ENCODE measurements around the gene SH3GL2. TPM values are rescaled to one million over a fixed set of nuclear protein-coding genes. Genes with fewer than 3 reads are reported as not detected.

The SH3GL2 gene
- total and polyA plus RNA-seq, 2 donors (not counting 1 experiment from before 2014, with no cell fraction given), result not detected

- Histone ChIP-seq H3K9me3 (ENCODE audit: control extremely low read depth in 1 of 3, control insufficient read depth in 2 of 3, insufficient read depth in 1 of 3, low read length in 2 of 3) (no peaks in the 10 kb centered on the region), H3K79me2 (ENCODE audit: control insufficient read depth, insufficient read depth, low read length) (no peaks in the 10 kb centered on the region), H3K36me3 (replicated peaks in 1 of 2; ENCODE audit: control extremely low read depth in 1 of 2, control insufficient read depth in 1 of 2, extremely low read depth in 1 of 2, insufficient read depth in 2 of 2, low read length in 1 of 2) (no peaks in the 10 kb centered on the region), H2AFZ (ENCODE audit: insufficient read depth, low read depth, low read length, poor library complexity, severe bottlenecking) (no peak overlapping the region), H4K20me1 (ENCODE audit: control insufficient read depth, insufficient read depth, low read length, poor library complexity, severe bottlenecking) (no peaks in the 10 kb centered on the region), H3K27ac (ENCODE audit: low read length in 2 of 2) (no peak overlapping the region), H3K4me1 (ENCODE audit: control insufficient read depth in 2 of 2, insufficient read depth in 2 of 2, low read length in 2 of 2) (no peaks in the 10 kb centered on the region), H3K4me3 (ENCODE audit: control extremely low read depth in 1 of 5, extremely low read depth in 1 of 5, insufficient read depth in 1 of 5, low read depth in 2 of 5, low read length in 4 of 5) (no peak overlapping the region), H3K9ac (ENCODE audit: low read length) (no peak overlapping the region), H3K27me3 (replicated peaks in 1 of 4; ENCODE audit: control extremely low read depth in 1 of 4, control insufficient read depth in 3 of 4, insufficient read depth in 4 of 4, low read length in 3 of 4) (no peaks in the 10 kb centered on the region), H3K4me2 (replicated peaks; ENCODE audit: low read depth, low read length, poor library complexity, severe bottlenecking) (no peak overlapping the region)
- ChIA-PET POLR2A (no interaction called here), CTCF (no interaction called here)
- ATAC-seq (ENCODE audit: low read depth), result no peak
- Mint-ChIP-seq H3K4me3 (no peak overlapping the region), H3K4me1 (no peaks in the 10 kb centered on the region), H3K9me3 (ENCODE audit: insufficient read depth) (no peaks in the 10 kb centered on the region), H3K27ac (no peak overlapping the region), H3K27me3 (no peaks in the 10 kb centered on the region)
- DNase-seq, result no peak
- no CpG with 5 or more reads among the region's 3 CpGs for WGBS (ENCODE audit: insufficient coverage)
- no peak for TF ChIP-seq CTCF (IDR thresholded peaks at IDR 0.05)
- no peak for TF ChIP-seq EZH2 (IDR thresholded peaks at IDR 0.05; ENCODE audit: borderline replicate concordance, insufficient read depth, low read depth, low read length, poor library complexity, severe bottlenecking)
- intact Hi-C loops (cut with micrococcal nuclease), result no loop called here
Measured at GRCh38 chr9:17660158-17660557, 81.3 kb downstream of the SH3GL2 start.

GRCh38 chr9:17665450-17665849 is 86.6 kb downstream of the SH3GL2 start:
- no peaks in the 10 kb centered on the region for H3K79me2 ChIP-seq (ENCODE audit: control insufficient read depth, insufficient read depth, low read length)
- no peak overlapping the region for H3K9ac ChIP-seq (ENCODE audit: low read length)
- Mint-ChIP-seq H3K27me3 (no peaks in the 10 kb centered on the region), H3K4me1 (no peaks in the 10 kb centered on the region), H3K27ac (no peak overlapping the region), H3K4me3 (no peak overlapping the region), H3K9me3 (ENCODE audit: insufficient read depth) (no peaks in the 10 kb centered on the region)
- no peaks in the 10 kb centered on the region for H3K27me3 ChIP-seq (replicated peaks in 1 of 4; ENCODE audit: control extremely low read depth in 1 of 4, control insufficient read depth in 3 of 4, insufficient read depth in 4 of 4, low read length in 3 of 4)
- no peak overlapping the region for H2AFZ ChIP-seq (ENCODE audit: insufficient read depth, low read depth, low read length, poor library complexity, severe bottlenecking)
- H3K4me3 ChIP-seq (ENCODE audit: control extremely low read depth in 1 of 5, extremely low read depth in 1 of 5, insufficient read depth in 1 of 5, low read depth in 2 of 5, low read length in 4 of 5), result no peak overlapping the region
- CTCF ChIA-PET, result no interaction called here
- ATAC-seq (ENCODE audit: low read depth), result no peak
- H3K4me2 ChIP-seq (replicated peaks; ENCODE audit: low read depth, low read length, poor library complexity, severe bottlenecking), result no peak overlapping the region
- no peaks in the 10 kb centered on the region for H3K9me3 ChIP-seq (ENCODE audit: control extremely low read depth in 1 of 3, control insufficient read depth in 2 of 3, insufficient read depth in 1 of 3, low read length in 2 of 3)
- no peak for DNase-seq
- H4K20me1 ChIP-seq (ENCODE audit: control insufficient read depth, insufficient read depth, low read length, poor library complexity, severe bottlenecking), result no peaks in the 10 kb centered on the region
- POLR2A ChIA-PET, result no interaction called here
- H3K27ac ChIP-seq (ENCODE audit: low read length in 2 of 2), result no peak overlapping the region
- intact Hi-C loops (cut with micrococcal nuclease), result no loop called here
- TF ChIP-seq EZH2 (IDR thresholded peaks at IDR 0.05; ENCODE audit: borderline replicate concordance, insufficient read depth, low read depth, low read length, poor library complexity, severe bottlenecking) (no peak), CTCF (IDR thresholded peaks at IDR 0.05) (no peak)
- WGBS (ENCODE audit: insufficient coverage), result 73% methylated on average over 2 of the region's 3 CpGs
- H3K36me3 ChIP-seq (replicated peaks in 1 of 2; ENCODE audit: control extremely low read depth in 1 of 2, control insufficient read depth in 1 of 2, extremely low read depth in 1 of 2, insufficient read depth in 2 of 2, low read length in 1 of 2), result no peaks in the 10 kb centered on the region
- no peaks in the 10 kb centered on the region for H3K4me1 ChIP-seq (ENCODE audit: control insufficient read depth in 2 of 2, insufficient read depth in 2 of 2, low read length in 2 of 2)
